Measurements from ENCODE around the gene SHISA5.

The SHISA5 gene

GRCh38 chr3:48505146-48505545 is 1.2 kb upstream of the SHISA5 start:
- no peak overlapping the region for H3K27ac ChIP-seq
- no peaks in the 10 kb centered on the region for H3K36me3 ChIP-seq
- TF ChIP-seq, protein P1, sequence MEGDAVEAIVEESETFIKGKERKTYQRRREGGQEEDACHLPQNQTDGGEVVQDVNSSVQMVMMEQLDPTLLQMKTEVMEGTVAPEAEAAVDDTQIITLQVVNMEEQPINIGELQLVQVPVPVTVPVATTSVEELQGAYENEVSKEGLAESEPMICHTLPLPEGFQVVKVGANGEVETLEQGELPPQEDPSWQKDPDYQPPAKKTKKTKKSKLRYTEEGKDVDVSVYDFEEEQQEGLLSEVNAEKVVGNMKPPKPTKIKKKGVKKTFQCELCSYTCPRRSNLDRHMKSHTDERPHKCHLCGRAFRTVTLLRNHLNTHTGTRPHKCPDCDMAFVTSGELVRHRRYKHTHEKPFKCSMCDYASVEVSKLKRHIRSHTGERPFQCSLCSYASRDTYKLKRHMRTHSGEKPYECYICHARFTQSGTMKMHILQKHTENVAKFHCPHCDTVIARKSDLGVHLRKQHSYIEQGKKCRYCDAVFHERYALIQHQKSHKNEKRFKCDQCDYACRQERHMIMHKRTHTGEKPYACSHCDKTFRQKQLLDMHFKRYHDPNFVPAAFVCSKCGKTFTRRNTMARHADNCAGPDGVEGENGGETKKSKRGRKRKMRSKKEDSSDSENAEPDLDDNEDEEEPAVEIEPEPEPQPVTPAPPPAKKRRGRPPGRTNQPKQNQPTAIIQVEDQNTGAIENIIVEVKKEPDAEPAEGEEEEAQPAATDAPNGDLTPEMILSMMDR (IDR thresholded peaks at IDR 0.05; ENCODE audit: low read depth, low read length) = no peak
- no peak for DNase-seq
- no peaks in the 10 kb centered on the region for H3K27me3 ChIP-seq (ENCODE audit: insufficient read depth, low read depth, severe bottlenecking)
- H3K4me3 ChIP-seq (ENCODE audit: low read depth, low read length) = no peak overlapping the region
- H3K9me3 ChIP-seq (ENCODE audit: severe bottlenecking) = no peaks in the 10 kb centered on the region

DNA sequence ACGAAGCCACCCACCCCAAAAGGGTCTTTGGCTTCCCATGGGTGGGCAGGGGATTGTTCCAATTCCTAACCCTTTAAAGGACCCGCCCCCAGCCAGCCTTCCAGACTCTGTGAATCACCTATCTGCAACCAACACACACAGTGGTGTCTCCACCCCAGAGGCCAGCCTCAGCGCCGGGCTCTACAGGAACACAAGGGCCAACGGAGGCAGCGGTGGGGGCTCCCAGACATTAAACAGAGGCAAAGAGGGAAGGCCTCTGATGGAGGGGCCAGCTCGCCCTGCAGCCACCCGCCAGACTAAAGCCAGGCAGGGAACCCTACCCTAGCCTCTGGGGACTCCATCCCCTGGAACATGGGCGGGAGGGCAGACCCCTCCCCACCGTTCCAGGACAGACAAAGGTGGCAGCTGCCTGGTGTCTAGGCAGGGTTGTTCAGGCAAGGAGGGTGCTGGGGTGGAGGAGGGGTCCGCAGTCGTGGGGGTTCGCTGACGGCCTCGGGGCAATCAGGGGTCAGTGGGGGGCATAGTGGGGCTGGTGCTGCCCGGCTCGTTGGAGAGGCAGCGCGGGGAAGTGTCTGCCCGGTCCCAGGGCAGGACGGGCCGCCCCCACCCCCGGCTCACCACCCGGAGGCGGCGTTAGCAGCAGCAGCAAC is 448 bp downstream of the SHISA5 start:
- Histone ChIP-seq H3K27ac (no peak overlapping the region), H3K9me3 (ENCODE audit: severe bottlenecking) (no peaks in the 10 kb centered on the region), H3K27me3 (ENCODE audit: insufficient read depth, low read depth, severe bottlenecking) (no peaks in the 10 kb centered on the region), H3K4me3 (ENCODE audit: low read depth, low read length) (peak overlapping the region; percentile 50), H3K36me3 (no peaks in the 10 kb centered on the region)
- DNase-seq = no peak
- TF ChIP-seq, protein P1 (IDR thresholded peaks at IDR 0.05; ENCODE audit: low read depth, low read length) = no peak

DNA sequence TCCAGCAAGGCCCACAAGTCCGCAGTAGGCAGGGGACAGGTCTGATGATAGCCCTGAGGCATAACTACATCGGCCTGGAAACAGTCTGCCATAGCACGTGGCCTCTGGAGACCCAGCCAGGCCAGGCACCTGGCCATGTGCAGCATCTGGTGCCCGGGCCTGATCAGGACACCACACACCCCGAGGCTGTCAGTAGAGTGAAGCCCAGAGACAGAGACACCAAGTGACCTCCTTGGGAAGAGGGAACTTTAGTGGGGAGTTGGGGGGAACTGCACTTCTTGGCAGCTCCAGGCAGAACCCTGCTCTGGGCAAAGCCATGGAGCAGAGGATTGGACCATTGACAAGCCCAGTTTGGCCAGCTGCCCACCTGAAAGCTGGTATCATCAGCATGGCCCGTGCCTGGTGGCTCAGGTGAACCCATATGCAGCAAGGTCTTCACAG is 1.2 kb downstream of the SHISA5 start:
- Histone ChIP-seq H3K9me3 (ENCODE audit: severe bottlenecking) (peaks cover 3% of the 10 kb centered on the region), H3K27ac (no peak overlapping the region), H3K27me3 (ENCODE audit: insufficient read depth, low read depth, severe bottlenecking) (no peaks in the 10 kb centered on the region), H3K36me3 (no peaks in the 10 kb centered on the region), H3K4me3 (ENCODE audit: low read depth, low read length) (no peak overlapping the region)
- TF ChIP-seq, protein P1 (IDR thresholded peaks at IDR 0.05; ENCODE audit: low read depth, low read length) = no peak
- DNase-seq = no peak

GRCh38 chr3:48502121-48502520 is 1.9 kb downstream of the SHISA5 start:
- TF ChIP-seq, protein P1 (IDR thresholded peaks at IDR 0.05; ENCODE audit: low read depth, low read length) = no peak
- Histone ChIP-seq H3K27me3 (ENCODE audit: insufficient read depth, low read depth, severe bottlenecking) (no peaks in the 10 kb centered on the region), H3K9me3 (ENCODE audit: severe bottlenecking) (peaks cover 3% of the 10 kb centered on the region), H3K27ac (no peak overlapping the region), H3K36me3 (no peaks in the 10 kb centered on the region), H3K4me3 (ENCODE audit: low read depth, low read length) (no peak overlapping the region)
- DNase-seq = no peak

DNA sequence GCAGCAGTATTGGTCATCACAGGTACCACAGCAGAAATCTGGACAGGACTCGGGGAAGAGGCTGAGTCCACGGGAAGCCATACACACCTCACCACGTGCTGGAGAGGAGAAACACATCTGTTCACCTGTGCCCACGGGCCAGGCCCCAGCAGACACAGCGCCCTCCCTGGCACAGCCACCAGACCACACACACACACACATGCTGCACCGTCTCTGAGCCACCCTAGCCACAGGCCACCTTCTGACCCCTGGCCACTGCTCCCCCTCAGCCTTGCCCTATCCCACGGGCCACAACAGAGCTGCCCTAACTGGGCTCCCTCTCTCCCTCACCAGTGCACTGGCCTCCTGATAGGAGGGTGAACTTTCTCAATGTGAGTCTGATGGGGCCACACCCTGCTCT is 2.8 kb downstream of the SHISA5 start:
- H3K4me3 ChIP-seq (ENCODE audit: low read depth, low read length) = no peak overlapping the region
- DNase-seq = no peak
- H3K9me3 ChIP-seq (ENCODE audit: severe bottlenecking) = peaks cover 3% of the 10 kb centered on the region
- TF ChIP-seq, protein P1 (IDR thresholded peaks at IDR 0.05; ENCODE audit: low read depth, low read length) = no peak
- H3K27me3 ChIP-seq (ENCODE audit: insufficient read depth, low read depth, severe bottlenecking) = no peaks in the 10 kb centered on the region
- no peak overlapping the region for H3K27ac ChIP-seq
- H3K36me3 ChIP-seq = no peaks in the 10 kb centered on the region

DNA sequence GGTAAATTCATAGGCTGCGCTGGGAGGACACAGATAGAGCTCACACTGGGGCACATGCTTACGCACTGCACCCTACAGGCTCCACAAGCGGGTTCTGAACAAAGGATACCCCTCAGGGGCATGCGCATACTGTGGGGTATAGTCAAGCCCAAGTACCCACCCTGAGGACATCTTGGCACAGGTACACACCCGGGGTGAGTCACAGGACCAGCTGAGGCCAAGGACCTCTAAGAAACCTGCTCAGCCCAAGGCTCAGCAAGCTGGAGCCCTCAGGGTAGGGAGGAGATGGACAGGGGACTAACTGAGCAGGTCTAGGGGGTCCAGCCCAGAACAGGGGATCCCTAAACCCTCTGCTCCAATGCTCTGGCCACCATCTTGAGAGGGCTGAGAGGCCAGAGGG is 3.3 kb downstream of the SHISA5 start:
- TF ChIP-seq, protein P1 (IDR thresholded peaks at IDR 0.05; ENCODE audit: low read depth, low read length) = no peak
- H3K4me3 ChIP-seq (ENCODE audit: low read depth, low read length) = no peak overlapping the region
- DNase-seq = no peak
- no peaks in the 10 kb centered on the region for H3K27me3 ChIP-seq (ENCODE audit: insufficient read depth, low read depth, severe bottlenecking)
- H3K36me3 ChIP-seq = no peaks in the 10 kb centered on the region
- peaks cover 3% of the 10 kb centered on the region for H3K9me3 ChIP-seq (ENCODE audit: severe bottlenecking)
- H3K27ac ChIP-seq = no peak overlapping the region
